Bronchial epithelial cell (primary cell): ENCODE measurements around the gene ZSCAN12. TPM values are rescaled to one million over a fixed set of nuclear protein-coding genes. Genes with fewer than 3 reads are reported as not detected.

Source experiments
- DNase-seq: peaks from one replicate; pipeline ENCODE4 v3.0.0-alpha.2; 2010; ENCODE audit warnings: low read depth
- FAIRE-seq: peaks from 2 replicates; lab custom pipeline; 2011; peaks lifted over from hg19 to GRCh38; lab: Jason Lieb, UNC
- H3K27me3 ChIP-seq: 2 replicates; pipeline ENCODE4 v1.5.1; 2011; ENCODE audit warnings: low read length; ENCODE audit not compliant: control insufficient read depth, insufficient read depth
- H3K36me3 ChIP-seq: 2 replicates; pipeline ENCODE4 v1.5.1; 2011; ENCODE audit warnings: low read length; ENCODE audit not compliant: control insufficient read depth, insufficient read depth
- H3K4me3 ChIP-seq: 2 replicates; pipeline ENCODE4 v1.5.1; 2011; ENCODE audit warnings: mild to moderate bottlenecking, low read depth, low read length, control low read depth
- CTCF ChIP-seq: IDR thresholded peaks from 2 replicates; pipeline ENCODE4 v1.5.1; 2011; ENCODE audit warnings: mild to moderate bottlenecking, moderate library complexity, low read length, control low read depth, inconsistent platforms; ENCODE audit not compliant: insufficient read depth, severe bottlenecking
- total RNA-seq: library from RNA; depleted of rRNA; stranded (reverse); fragments of >200 nt; gene quantifications from 2 replicates; pipeline ENCODE4 v1.2.1, GENCODE V29; 2014

ZSCAN12 gene
- total RNA-seq, 1 donor from 2014 or later, result 6.8 TPM

GRCh38 chr6:28333599-28334018, 65.9 kb downstream of the ZSCAN12 start:
- TF ChIP-seq CTCF, result no peak
- no peaks in the 10 kb centered on the region for H3K27me3 ChIP-seq
- FAIRE-seq (no peak), DNase-seq (no peak)
- H3K36me3 ChIP-seq, result no peaks in the 10 kb centered on the region
- no peak overlapping the region for H3K4me3 ChIP-seq

GRCh38 chr6:28333047-28333446, 66.5 kb downstream of the ZSCAN12 start:
- DNase-seq (no peak), FAIRE-seq (no peak)
- Histone ChIP-seq H3K27me3 (no peaks in the 10 kb centered on the region), H3K4me3 (no peak overlapping the region), H3K36me3 (no peaks in the 10 kb centered on the region)
- no peak for TF ChIP-seq CTCF

- FAIRE-seq (no peak), DNase-seq (no peak)
- Histone ChIP-seq H3K36me3 (peaks cover 4% of the 10 kb centered on the region), H3K27me3 (no peaks in the 10 kb centered on the region), H3K4me3 (no peak overlapping the region)
- TF ChIP-seq CTCF, result no peak
Observed at GRCh38 chr6:28330041-28330440, 69.5 kb downstream of the ZSCAN12 start.

Other genes with a start within 250 kb of the ZSCAN12 start
- gene ZSCAN9, start 174.5 kb downstream of the ZSCAN12 start, total RNA-seq, result 12.1 and 14.3 TPM in 2 replicates
- gene ZKSCAN4, start 147.5 kb downstream of the ZSCAN12 start, total RNA-seq, result 4.9 and 5.5 TPM in 2 replicates
- 0.79 and 1.2 TPM in 2 replicates for gene NKAPL, start 140.4 kb downstream of the ZSCAN12 start, total RNA-seq
- 4.9 and 8.7 TPM in 2 replicates for gene ZSCAN26, start 132.6 kb downstream of the ZSCAN12 start, total RNA-seq
- 1.8 and 2.4 TPM in 2 replicates for gene PGBD1, start 118.2 kb downstream of the ZSCAN12 start, total RNA-seq
- 12.1 and 41.9 TPM in 2 replicates for gene ZSCAN31, start 63.6 kb downstream of the ZSCAN12 start, total RNA-seq
- 2.6 and 3.2 TPM in 2 replicates for gene ZKSCAN3, start 49.8 kb downstream of the ZSCAN12 start, total RNA-seq
- 2.4 and 2.8 TPM in 2 replicates for gene ZSCAN23, start 43.7 kb upstream of the ZSCAN12 start, total RNA-seq
- not detected in 2 replicates for gene GPX6, start 116.0 kb upstream of the ZSCAN12 start, total RNA-seq
- gene GPX5, start 126.1 kb upstream of the ZSCAN12 start, total RNA-seq, result not detected in 2 replicates